GM18507 (cell line): Measurements from ENCODE around the gene VTI1A.
"Not testable (repeated sequence)": the region's sequence is repeated elsewhere in the genome, so short reads cannot be mapped to it uniquely, and the experiment has no call there.

Source experiments
- DNase-seq: peaks from one replicate; pipeline ENCODE4 v3.0.0; 2011; ENCODE audit warnings: low read depth; ENCODE audit not compliant: insufficient read length; ENCODE audit errors: extremely low spot score
- FAIRE-seq: peaks from 2 replicates; lab custom pipeline; 2011; peaks lifted over from hg19 to GRCh38; lab: Jason Lieb, UNC

The VTI1A gene

GRCh38 chr10:112446855-112447619 lies at the start of gene VTI1A, which contains the start of gene ZDHHC6:
VTI1A (plus strand) TSS chr10:112447215; CDS start chr10:112447374, 159 bp downstream.
ZDHHC6 (minus strand) TSS chr10:112446914; CDS start chr10:112445436, 1,478 bp downstream.
- FAIRE-seq (peak; percentile 86), DNase-seq (peak; percentile 77)

- DNase-seq, result no peak
Measured at GRCh38 chr10:112397592-112397991, 49.4 kb upstream of the VTI1A start.

GRCh38 chr10:112402917-112403316 lies 44.1 kb upstream of the VTI1A start:
- no peak for FAIRE-seq
- DNase-seq, result no peak

More at GRCh38 chr10:112397592-112397991, 49.4 kb upstream of the VTI1A start:
- no peak for FAIRE-seq

GRCh38 chr10:112404617-112405016 lies 42.4 kb upstream of the VTI1A start:
- FAIRE-seq, result no peak
- no peak for DNase-seq

- FAIRE-seq, DNase-seq: not testable (repeated sequence)
Measured at GRCh38 chr10:112406806-112407205, 40.2 kb upstream of the VTI1A start.

- no peak for FAIRE-seq
- DNase-seq, result no peak
Measured at GRCh38 chr10:112407696-112408095, 39.3 kb upstream of the VTI1A start.

GRCh38 chr10:112409299-112409698 lies 37.7 kb upstream of the VTI1A start:
- FAIRE-seq, result no peak
- DNase-seq, result no peak

GRCh38 chr10:112409755-112410154 lies 37.3 kb upstream of the VTI1A start:
- DNase-seq (no peak), FAIRE-seq (no peak)

GRCh38 chr10:112412696-112413095 lies 34.3 kb upstream of the VTI1A start:
- FAIRE-seq (no peak), DNase-seq (no peak)

GRCh38 chr10:112421731-112422130 lies 25.3 kb upstream of the VTI1A start:
- DNase-seq, result no peak
- no peak for FAIRE-seq

- no peak for FAIRE-seq
- no peak for DNase-seq
Measured at GRCh38 chr10:112424651-112425050, 22.4 kb upstream of the VTI1A start.

- FAIRE-seq (no peak), DNase-seq (no peak)
Measured at GRCh38 chr10:112426111-112426510, 20.9 kb upstream of the VTI1A start.

- FAIRE-seq (no peak), DNase-seq (no peak)
Measured at GRCh38 chr10:112429147-112429546, 17.9 kb upstream of the VTI1A start.

- DNase-seq, result no peak
- no peak for FAIRE-seq
Measured at GRCh38 chr10:112429654-112430230, 17.3 kb upstream of the VTI1A start.

GRCh38 chr10:112433136-112433535 lies 13.9 kb upstream of the VTI1A start:
- FAIRE-seq (no peak), DNase-seq (no peak)

GRCh38 chr10:112434988-112435619 lies 11.9 kb upstream of the VTI1A start:
- DNase-seq (no peak), FAIRE-seq (peak; percentile 59)

GRCh38 chr10:112438356-112438755 lies 8.7 kb upstream of the VTI1A start:
- DNase-seq (no peak), FAIRE-seq (no peak)

GRCh38 chr10:112441520-112441919 lies 5.5 kb upstream of the VTI1A start:
- no peak for FAIRE-seq
- no peak for DNase-seq

- DNase-seq (no peak), FAIRE-seq (no peak)
Measured at GRCh38 chr10:112442063-112442462, 5.0 kb upstream of the VTI1A start.

- FAIRE-seq, result no peak
- DNase-seq, result no peak
Measured at GRCh38 chr10:112446055-112446854, 760 bp upstream of the VTI1A start.
